A549 (cell line): ENCODE measurements around the gene TAF1A.

Source experiments
- CEBPB ChIP-seq, 2 experiments: fragments of >200 bp in 1 of 2; sonication (Bioruptor Twin) in 1 of 2; formaldehyde crosslinking in 1 of 2; IDR thresholded peaks; 2 replicates each; pipeline ENCODE4 v1.6.1; 2012 to 2016
- CHD2 ChIP-seq: fragments of 150-350 bp; IDR thresholded peaks from 2 replicates; pipeline ENCODE4 v1.6.1; 2014; ENCODE audit warnings: low read length; ENCODE audit not compliant: partially characterized antibody
- CTCF ChIP-seq: fragments of >200 bp; sonication (Bioruptor Twin); formaldehyde crosslinking; IDR thresholded peaks from 3 replicates; pipeline ENCODE4 v1.5.1; 2016
- E2F6 ChIP-seq: IDR thresholded peaks from 2 replicates; pipeline ENCODE4 v1.6.1; 2012; ENCODE audit warnings: low read depth, borderline replicate concordance
- ELK1 ChIP-seq: fragments of 150-350 bp; IDR thresholded peaks from 2 replicates; pipeline ENCODE4 v1.6.1; 2014; ENCODE audit warnings: low read depth, mild to moderate bottlenecking, low read length
- EP300 ChIP-seq, 2 experiments: fragments of >200 bp; sonication (Bioruptor Twin); formaldehyde crosslinking; IDR thresholded peaks; 2 replicates in 1 of 2; 3 replicates in 1 of 2; pipeline ENCODE4 v1.6.1; 2016 to 2017
- MAFK ChIP-seq: fragments of 450-650 bp; IDR thresholded peaks from 2 replicates; pipeline ENCODE4 v1.6.1; 2014; ENCODE audit not compliant: partially characterized antibody
- MAX ChIP-seq: IDR thresholded peaks from 2 replicates; pipeline ENCODE4 v1.6.1; 2012
- POLR2A ChIP-seq: IDR thresholded peaks from 2 replicates; pipeline ENCODE4 v1.6.1; 2012; ENCODE audit warnings: mild to moderate bottlenecking, low read length
- ZFP36 ChIP-seq: fragments of 450-650 bp; IDR thresholded peaks from 2 replicates; pipeline ENCODE4 v1.6.1; 2014; ENCODE audit warnings: borderline replicate concordance; ENCODE audit not compliant: partially characterized antibody

GRCh38 chr1:222525951-222526350, 63.8 kb downstream of the TAF1A start:
- TF ChIP-seq ELK1 (no peak), E2F6 (no peak), MAX (no peak), CHD2 (no peak), POLR2A (no peak), CTCF (no peak), EP300 (IDR thresholded peaks at IDR 0.05) (no peak), CEBPB (IDR thresholded peaks at IDR 0.05) (no peak), MAFK (no peak), ZFP36 (no peak)
